HepG2 (cell line): ENCODE data around the gene MRPL39. TPM values are rescaled to one million over a fixed set of nuclear protein-coding genes. Genes with fewer than 3 reads are reported as not detected.

Experiments
- CCDC6 ChIP-seq: sonication (generic); formaldehyde crosslinking; IDR thresholded peaks from 2 replicates; pipeline ENCODE4 v1.8.1; 2022; ENCODE audit warnings: mild to moderate bottlenecking, missing genetic modification reagents, moderate library complexity
- KDM5A ChIP-seq: fragments of 200-600 bp; sonication (generic); IDR thresholded peaks from 2 replicates; pipeline ENCODE4 v1.7.0; 2018; ENCODE audit warnings: antibody characterized with exemption, mild to moderate bottlenecking, low read length, borderline replicate concordance
- NFIC ChIP-seq: IDR thresholded peaks from 2 replicates; pipeline ENCODE4 v1.6.1; 2012; ENCODE audit warnings: mild to moderate bottlenecking, low read length, inconsistent platforms
- NR2F2 ChIP-seq: IDR thresholded peaks from 2 replicates; pipeline ENCODE4 v1.6.1; 2012; ENCODE audit warnings: low read depth, inconsistent platforms, borderline replicate concordance
- PBX2 ChIP-seq: IDR thresholded peaks from 2 replicates; pipeline ENCODE4 v1.6.1; 2016; ENCODE audit warnings: control low read depth
- RELA ChIP-seq: sonication (generic); formaldehyde crosslinking; IDR thresholded peaks from 2 replicates; pipeline ENCODE4 v1.4.0; 2020; ENCODE audit warnings: missing genetic modification reagents
- SMC3 ChIP-seq: IDR thresholded peaks from 2 replicates; pipeline ENCODE4 v1.6.1; 2011; ENCODE audit warnings: low read length, improper control_type of control experiment
- SRSF1 ChIP-seq: fragments of 200-400 bp; formaldehyde crosslinking; optimal IDR thresholded peaks from 2 replicates; pipeline ENCODE3; 2017; ENCODE audit warnings: mild to moderate bottlenecking, low read depth, low read length, moderate library complexity
- SYNCRIP ChIP-seq: fragments of 200-400 bp; formaldehyde crosslinking; IDR thresholded peaks from 2 replicates; pipeline ENCODE4 v1.6.1; 2018; ENCODE audit warnings: mild to moderate bottlenecking, low read depth, low read length; ENCODE audit not compliant: insufficient read depth
- TEAD2 ChIP-seq: sonication (generic); formaldehyde crosslinking; IDR thresholded peaks from 2 replicates; pipeline ENCODE4 v1.9.0; 2021; ENCODE audit warnings: missing genetic modification reagents
- U2AF1 ChIP-seq: fragments of 200-400 bp; formaldehyde crosslinking; optimal IDR thresholded peaks from 2 replicates; pipeline ENCODE3; 2017; ENCODE audit warnings: mild to moderate bottlenecking, low read depth, low read length
- ZBTB3 ChIP-seq: sonication (generic); formaldehyde crosslinking; IDR thresholded peaks from 2 replicates; pipeline ENCODE4 v1.4.0; 2020; ENCODE audit warnings: low read depth, mild to moderate bottlenecking, moderate library complexity, missing genetic modification reagents, borderline replicate concordance
- ZBTB46 ChIP-seq: sonication (generic); formaldehyde crosslinking; IDR thresholded peaks from 2 replicates; pipeline ENCODE4 v1.4.0; 2020; ENCODE audit warnings: mild to moderate bottlenecking, missing genetic modification reagents, borderline replicate concordance
- ZNF788 ChIP-seq: sonication (generic); formaldehyde crosslinking; IDR thresholded peaks from 2 replicates; pipeline ENCODE4 v1.5.0; 2020; ENCODE audit warnings: mild to moderate bottlenecking, missing genetic modification reagents, borderline replicate concordance
- polyA plus RNA-seq, 8 experiments: library from polyadenylated mRNA; depleted of rRNA in 3 of 8; stranded (reverse) in 7 of 8; unstranded in 1 of 8; fragments of >200 nt; fragmentation: Illumina TruSeq in 4 of 8; extraction: Trizol in 4 of 8; gene quantifications; 2 replicates each; pipeline versions ENCODE4 v1.2.1 to v1.2.3, GENCODE V29; 2011 to 2016; ENCODE audit warnings: low read depth in 4 of 8, missing spikeins in 1 of 8, mixed read lengths in 1 of 8; ENCODE audit not compliant: insufficient read depth in 1 of 8
- total RNA-seq, 5 experiments: library from RNA; depleted of rRNA; stranded (reverse); fragments of >200 nt; fragmentation: Illumina TruSeq; extraction: Trizol; gene quantifications; 2 replicates each; pipeline ENCODE4 v1.2.3, GENCODE V29; 2016; ENCODE audit warnings: low read depth in 1 of 5
- TF ChIP-seq, protein P1 (sequence below): sonication (generic); formaldehyde crosslinking; IDR thresholded peaks from 2 replicates; pipeline ENCODE4 v1.5.1; 2020; ENCODE audit warnings: missing genetic modification reagents, mild to moderate bottlenecking, borderline replicate concordance
- TF ChIP-seq, protein P2 (sequence below): sonication (generic); formaldehyde crosslinking; IDR thresholded peaks from 2 replicates; pipeline ENCODE4 v1.4.0; 2020; ENCODE audit warnings: missing genetic modification reagents
- TF ChIP-seq, protein P3 (sequence below): fragments of 450-650 bp; IDR thresholded peaks from 2 replicates; pipeline ENCODE4 v1.6.1; 2016

The MRPL39 gene
- total and polyA plus RNA-seq, 2 of the 13 experiments (the other 11 are each of a cell fraction or from before 2014, with no cell fraction given) = 29.1 to 91.2 TPM

GRCh38 chr21:25607151-25608043 lies at the start of gene MRPL39 (continued):
- TF ChIP-seq, protein P1, sequence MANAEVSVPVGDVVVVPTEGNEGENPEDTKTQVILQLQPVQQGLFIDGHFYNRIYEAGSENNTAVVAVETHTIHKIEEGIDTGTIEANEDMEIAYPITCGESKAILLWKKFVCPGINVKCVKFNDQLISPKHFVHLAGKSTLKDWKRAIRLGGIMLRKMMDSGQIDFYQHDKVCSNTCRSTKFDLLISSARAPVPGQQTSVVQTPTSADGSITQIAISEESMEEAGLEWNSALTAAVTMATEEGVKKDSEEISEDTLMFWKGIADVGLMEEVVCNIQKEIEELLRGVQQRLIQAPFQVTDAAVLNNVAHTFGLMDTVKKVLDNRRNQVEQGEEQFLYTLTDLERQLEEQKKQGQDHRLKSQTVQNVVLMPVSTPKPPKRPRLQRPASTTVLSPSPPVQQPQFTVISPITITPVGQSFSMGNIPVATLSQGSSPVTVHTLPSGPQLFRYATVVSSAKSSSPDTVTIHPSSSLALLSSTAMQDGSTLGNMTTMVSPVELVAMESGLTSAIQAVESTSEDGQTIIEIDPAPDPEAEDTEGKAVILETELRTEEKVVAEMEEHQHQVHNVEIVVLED = peak; percentile 91
- peak; percentile 97 for TF ChIP-seq KDM5A
- peak; percentile 47; the same call in 1 of the 2 replicates for TF ChIP-seq NR2F2
- TF ChIP-seq, protein P2, sequence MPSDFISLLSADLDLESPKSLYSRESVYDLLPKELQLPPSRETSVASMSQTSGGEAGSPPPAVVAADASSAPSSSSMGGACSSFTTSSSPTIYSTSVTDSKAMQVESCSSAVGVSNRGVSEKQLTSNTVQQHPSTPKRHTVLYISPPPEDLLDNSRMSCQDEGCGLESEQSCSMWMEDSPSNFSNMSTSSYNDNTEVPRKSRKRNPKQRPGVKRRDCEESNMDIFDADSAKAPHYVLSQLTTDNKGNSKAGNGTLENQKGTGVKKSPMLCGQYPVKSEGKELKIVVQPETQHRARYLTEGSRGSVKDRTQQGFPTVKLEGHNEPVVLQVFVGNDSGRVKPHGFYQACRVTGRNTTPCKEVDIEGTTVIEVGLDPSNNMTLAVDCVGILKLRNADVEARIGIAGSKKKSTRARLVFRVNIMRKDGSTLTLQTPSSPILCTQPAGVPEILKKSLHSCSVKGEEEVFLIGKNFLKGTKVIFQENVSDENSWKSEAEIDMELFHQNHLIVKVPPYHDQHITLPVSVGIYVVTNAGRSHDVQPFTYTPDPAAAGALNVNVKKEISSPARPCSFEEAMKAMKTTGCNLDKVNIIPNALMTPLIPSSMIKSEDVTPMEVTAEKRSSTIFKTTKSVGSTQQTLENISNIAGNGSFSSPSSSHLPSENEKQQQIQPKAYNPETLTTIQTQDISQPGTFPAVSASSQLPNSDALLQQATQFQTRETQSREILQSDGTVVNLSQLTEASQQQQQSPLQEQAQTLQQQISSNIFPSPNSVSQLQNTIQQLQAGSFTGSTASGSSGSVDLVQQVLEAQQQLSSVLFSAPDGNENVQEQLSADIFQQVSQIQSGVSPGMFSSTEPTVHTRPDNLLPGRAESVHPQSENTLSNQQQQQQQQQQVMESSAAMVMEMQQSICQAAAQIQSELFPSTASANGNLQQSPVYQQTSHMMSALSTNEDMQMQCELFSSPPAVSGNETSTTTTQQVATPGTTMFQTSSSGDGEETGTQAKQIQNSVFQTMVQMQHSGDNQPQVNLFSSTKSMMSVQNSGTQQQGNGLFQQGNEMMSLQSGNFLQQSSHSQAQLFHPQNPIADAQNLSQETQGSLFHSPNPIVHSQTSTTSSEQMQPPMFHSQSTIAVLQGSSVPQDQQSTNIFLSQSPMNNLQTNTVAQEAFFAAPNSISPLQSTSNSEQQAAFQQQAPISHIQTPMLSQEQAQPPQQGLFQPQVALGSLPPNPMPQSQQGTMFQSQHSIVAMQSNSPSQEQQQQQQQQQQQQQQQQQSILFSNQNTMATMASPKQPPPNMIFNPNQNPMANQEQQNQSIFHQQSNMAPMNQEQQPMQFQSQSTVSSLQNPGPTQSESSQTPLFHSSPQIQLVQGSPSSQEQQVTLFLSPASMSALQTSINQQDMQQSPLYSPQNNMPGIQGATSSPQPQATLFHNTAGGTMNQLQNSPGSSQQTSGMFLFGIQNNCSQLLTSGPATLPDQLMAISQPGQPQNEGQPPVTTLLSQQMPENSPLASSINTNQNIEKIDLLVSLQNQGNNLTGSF (CRISPR knock-in tag) = peak; percentile 85
- TF ChIP-seq NFIC = no peak
- TF ChIP-seq CCDC6 (CRISPR knock-in tag) = peak; percentile 94
- no peak for TF ChIP-seq SYNCRIP
- TF ChIP-seq U2AF1 = peak; percentile 62
- no peak for TF ChIP-seq RELA (CRISPR knock-in tag)
- TF ChIP-seq ZNF788 = peak; percentile 97
- TF ChIP-seq ZBTB46 (CRISPR knock-in tag) = no peak
- peak; percentile 92 for TF ChIP-seq SRSF1
- TF ChIP-seq, protein P3, sequence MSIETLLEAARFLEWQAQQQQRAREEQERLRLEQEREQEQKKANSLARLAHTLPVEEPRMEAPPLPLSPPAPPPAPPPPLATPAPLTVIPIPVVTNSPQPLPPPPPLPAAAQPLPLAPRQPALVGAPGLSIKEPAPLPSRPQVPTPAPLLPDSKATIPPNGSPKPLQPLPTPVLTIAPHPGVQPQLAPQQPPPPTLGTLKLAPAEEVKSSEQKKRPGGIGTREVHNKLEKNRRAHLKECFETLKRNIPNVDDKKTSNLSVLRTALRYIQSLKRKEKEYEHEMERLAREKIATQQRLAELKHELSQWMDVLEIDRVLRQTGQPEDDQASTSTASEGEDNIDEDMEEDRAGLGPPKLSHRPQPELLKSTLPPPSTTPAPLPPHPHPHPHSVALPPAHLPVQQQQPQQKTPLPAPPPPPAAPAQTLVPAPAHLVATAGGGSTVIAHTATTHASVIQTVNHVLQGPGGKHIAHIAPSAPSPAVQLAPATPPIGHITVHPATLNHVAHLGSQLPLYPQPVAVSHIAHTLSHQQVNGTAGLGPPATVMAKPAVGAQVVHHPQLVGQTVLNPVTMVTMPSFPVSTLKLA = no peak
- TF ChIP-seq ZBTB3 (CRISPR knock-in tag) = no peak
- no peak for TF ChIP-seq TEAD2 (CRISPR knock-in tag)
- TF ChIP-seq SMC3 = no peak; the same call in 1 of the 2 replicates
- no peak for TF ChIP-seq PBX2
